ENCODE measurements around the gene CRABP2. TPM values are rescaled to one million over a fixed set of nuclear protein-coding genes. Genes with fewer than 3 reads are reported as not detected.

Gene CRABP2
- total and polyA plus RNA-seq, 2 donors (not counting 3 experiments of a cell fraction or from before 2014, with no cell fraction given): 0.32 to 1.0 TPM

DNA sequence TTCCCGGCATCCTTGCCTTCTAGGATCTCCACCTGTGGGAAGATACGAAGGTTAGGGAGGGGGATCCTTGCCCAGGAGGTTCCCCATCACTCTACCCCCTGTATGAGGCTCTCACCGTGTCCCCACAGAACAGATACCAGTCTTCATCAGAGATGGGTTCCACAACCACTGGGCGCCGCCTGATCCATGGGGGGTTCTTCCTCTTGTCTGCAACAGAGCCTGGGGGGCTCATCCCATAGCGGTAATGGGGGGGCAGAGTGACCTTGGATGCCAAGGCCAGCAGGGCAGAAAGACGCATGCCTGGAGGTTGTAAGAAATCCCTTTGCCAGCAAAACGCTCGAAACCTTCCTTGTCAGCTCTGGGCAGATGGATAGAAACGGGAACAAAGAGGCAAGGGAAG is 33.0 kb upstream of the CRABP2 start:
- intact Hi-C loops (cut with micrococcal nuclease) (no loop called here), dilution Hi-C loops (cut with MboI; ENCODE audit: extremely low pct_ligation_motif_present, low sequenced_read_pairs) (no loop called here)
- no peak for DNase-seq (ENCODE audit: low read depth, low spot score)
- H3K27me3 ChIP-seq (ENCODE audit: control insufficient read depth in 2 of 2, insufficient read depth in 2 of 2, low read length in 2 of 2): no peaks in the 10 kb centered on the region
- H2AFZ ChIP-seq (ENCODE audit: low read depth, low read length): no peak overlapping the region
- H3K4me3 ChIP-seq (replicated peaks in 1 of 3; ENCODE audit: insufficient read depth in 1 of 3, low read depth in 1 of 3, low read length in 3 of 3): no peak overlapping the region
- FAIRE-seq: no peak
- H3K4me2 ChIP-seq (ENCODE audit: insufficient read depth, low read length): no peak overlapping the region
- no peak overlapping the region for H3K9ac ChIP-seq (replicated peaks; ENCODE audit: extremely low read depth, insufficient read depth, low read length)
- peaks cover 3 to 18% of the 10 kb centered on the region in 2 experiments for H3K36me3 ChIP-seq (ENCODE audit: control insufficient read depth in 2 of 2, extremely low read depth in 1 of 2, insufficient read depth in 2 of 2, low read length in 2 of 2)
- H3K9me3 ChIP-seq (replicated peaks; ENCODE audit: control insufficient read depth, insufficient read depth, low read length): no peaks in the 10 kb centered on the region
- peaks cover 11% of the 10 kb centered on the region for H3K79me2 ChIP-seq (ENCODE audit: control insufficient read depth, insufficient read depth, low read length)
- TF ChIP-seq FOS (IDR thresholded peaks at IDR 0.05; ENCODE audit: borderline replicate concordance, insufficient read depth, low read length) (no peak), POLR2AphosphoS5 (IDR thresholded peaks at IDR 0.05; ENCODE audit: insufficient read depth, low read depth, low read length) (no peak), MYC (IDR thresholded peaks at IDR 0.05; ENCODE audit: low read depth, low read length) (no peak), GATA2 (IDR thresholded peaks at IDR 0.05; ENCODE audit: insufficient read depth, insufficient read length, low read depth, low read length) (no peak), EZH2 (IDR thresholded peaks at IDR 0.05; ENCODE audit: borderline replicate concordance, low read depth, low read length, severe bottlenecking) (no peak), POLR2A (IDR thresholded peaks at IDR 0.05; ENCODE audit: low read depth, low read length) (no peak), JUN (IDR thresholded peaks at IDR 0.05; ENCODE audit: borderline replicate concordance, insufficient read depth, insufficient read length, low read depth) (no peak)
- TF ChIP-seq, protein P1, sequence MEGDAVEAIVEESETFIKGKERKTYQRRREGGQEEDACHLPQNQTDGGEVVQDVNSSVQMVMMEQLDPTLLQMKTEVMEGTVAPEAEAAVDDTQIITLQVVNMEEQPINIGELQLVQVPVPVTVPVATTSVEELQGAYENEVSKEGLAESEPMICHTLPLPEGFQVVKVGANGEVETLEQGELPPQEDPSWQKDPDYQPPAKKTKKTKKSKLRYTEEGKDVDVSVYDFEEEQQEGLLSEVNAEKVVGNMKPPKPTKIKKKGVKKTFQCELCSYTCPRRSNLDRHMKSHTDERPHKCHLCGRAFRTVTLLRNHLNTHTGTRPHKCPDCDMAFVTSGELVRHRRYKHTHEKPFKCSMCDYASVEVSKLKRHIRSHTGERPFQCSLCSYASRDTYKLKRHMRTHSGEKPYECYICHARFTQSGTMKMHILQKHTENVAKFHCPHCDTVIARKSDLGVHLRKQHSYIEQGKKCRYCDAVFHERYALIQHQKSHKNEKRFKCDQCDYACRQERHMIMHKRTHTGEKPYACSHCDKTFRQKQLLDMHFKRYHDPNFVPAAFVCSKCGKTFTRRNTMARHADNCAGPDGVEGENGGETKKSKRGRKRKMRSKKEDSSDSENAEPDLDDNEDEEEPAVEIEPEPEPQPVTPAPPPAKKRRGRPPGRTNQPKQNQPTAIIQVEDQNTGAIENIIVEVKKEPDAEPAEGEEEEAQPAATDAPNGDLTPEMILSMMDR (IDR thresholded peaks at IDR 0.05; ENCODE audit: extremely low read depth in 1 of 2, insufficient read depth in 1 of 2, low read depth in 1 of 2, low read length in 2 of 2): no peak
- TF ChIP-seq, protein P2, sequence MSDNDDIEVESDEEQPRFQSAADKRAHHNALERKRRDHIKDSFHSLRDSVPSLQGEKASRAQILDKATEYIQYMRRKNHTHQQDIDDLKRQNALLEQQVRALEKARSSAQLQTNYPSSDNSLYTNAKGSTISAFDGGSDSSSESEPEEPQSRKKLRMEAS (IDR thresholded peaks at IDR 0.05; ENCODE audit: insufficient read depth, insufficient read length): no peak
- ChIA-PET CTCF (no interaction called here), POLR2A (no interaction called here)
- no peaks in the 10 kb centered on the region for H4K20me1 ChIP-seq (replicated peaks; ENCODE audit: control insufficient read depth, extremely low read depth, insufficient read depth, low read length)
- no peaks in the 10 kb centered on the region for H3K9me1 ChIP-seq (replicated peaks; ENCODE audit: control insufficient read depth, extremely low read depth, insufficient read depth, low read length)
- peaks cover 13% of the 10 kb centered on the region for H3K4me1 ChIP-seq (ENCODE audit: control insufficient read depth, extremely low read depth, insufficient read depth, low read length)
- H3K27ac ChIP-seq (ENCODE audit: insufficient read depth, low read depth, low read length): no peak overlapping the region
- no TSS peak for BruUV-seq (replicated peaks)

Measured in endothelial cell of umbilical vein (primary cell).